K562 (cell line): ENCODE results near the gene HCN1. TPM values are rescaled to one million over a fixed set of nuclear protein-coding genes. Genes with fewer than 3 reads are reported as not detected.

ENCODE experiments used
- ATAC-seq: fragments of 200-7000 bp; cut with Tn5 transposase; 3 replicates; pipeline ENCODE4 v1.9.1; 2020; ENCODE audit warnings: moderate library complexity
- BruUV-seq: library from RNA; stranded (reverse); fragments of 400-500 nt; replicated peaks from 2 replicates; lab custom pipeline; 2021; lab: Mats Ljungman, UMichigan
- CTCF ChIA-PET: fragments of 300-600 bp; formaldehyde crosslinking; extraction: SDS; loops from one replicate; lab custom pipeline; 2021; ENCODE audit warnings: low intra/inter-chr PET ratio; lab: Yijun Ruan, JAX
- POLR2A ChIA-PET: fragments of 300-600, 350-650 bp; sonication (Branson Sonifier 250); formaldehyde crosslinking; extraction: SDS; loops from one replicate; lab custom pipeline; 2021; ENCODE audit warnings: antibody characterized with exemption, inconsistent platforms; lab: Yijun Ruan, JAX
- DNase-seq, 4 experiments: peaks; one replicate each; pipeline versions ENCODE4 v3.0.0 to v3.0.0-alpha.2; 2011 to 2018; ENCODE audit warnings: low spot score in 3 of 4, mixed read lengths in 3 of 4; ENCODE audit errors: extremely low read depth in 1 of 4
- FAIRE-seq: peaks from 2 replicates; lab custom pipeline; 2011; peaks lifted over from hg19 to GRCh38; lab: Jason Lieb, UNC
- H2AFZ ChIP-seq: 2 replicates; pipeline ENCODE4 v1.6.0; 2011; ENCODE audit warnings: low read depth, low read length, control low read depth, inconsistent platforms
- H3K27ac ChIP-seq: fragments of 200-600 bp; 3 replicates; pipeline ENCODE4 v1.8.0; 2011; ENCODE audit warnings: low read depth, mild to moderate bottlenecking, control low read depth, inconsistent platforms, low read length, moderate library complexity, mixed read lengths; ENCODE audit errors: extremely low read depth
- H3K27me3 ChIP-seq, 2 experiments: fragments of 300-600 bp in 1 of 2; 2 replicates in 1 of 2; 3 replicates in 1 of 2; pipeline versions ENCODE4 v1.6.0 to v1.8.0; 2011; ENCODE audit warnings: inconsistent platforms in 2 of 2, low read length in 2 of 2, mild to moderate bottlenecking in 1 of 2, mixed read lengths in 1 of 2, moderate library complexity in 1 of 2; ENCODE audit not compliant: control insufficient read depth in 2 of 2, insufficient read depth in 2 of 2
- H3K36me3 ChIP-seq: fragments of 300-600 bp; 3 replicates; pipeline ENCODE4 v1.8.0; 2011; ENCODE audit warnings: mild to moderate bottlenecking, low read length, inconsistent platforms; ENCODE audit not compliant: control insufficient read depth, insufficient read depth
- H3K4me1 ChIP-seq, 2 experiments: fragments of 200-600 bp in 1 of 2; replicated peaks in 1 of 2; 2 replicates in 1 of 2; 3 replicates in 1 of 2; pipeline versions ENCODE4 v1.5.1 to v1.8.0; 2011; ENCODE audit warnings: inconsistent platforms in 2 of 2, low read length in 2 of 2, mild to moderate bottlenecking in 1 of 2, mixed read lengths in 1 of 2, moderate library complexity in 1 of 2; ENCODE audit not compliant: control insufficient read depth in 2 of 2, insufficient read depth in 2 of 2
- H3K4me2 ChIP-seq: 2 replicates; pipeline ENCODE4 v1.6.1; 2011; ENCODE audit warnings: low read length, control low read depth, inconsistent platforms, mixed read lengths; ENCODE audit not compliant: insufficient read depth
- H3K4me3 ChIP-seq: fragments of 200-600 bp; sonication (generic), shearing (Covaris generic); 2 replicates; pipeline ENCODE4 v1.5.1; 2016; ENCODE audit warnings: control low read depth, inconsistent platforms
- H3K79me2 ChIP-seq: fragments of 200-600 bp; 3 replicates; pipeline ENCODE4 v1.8.0; 2011; ENCODE audit warnings: low read length, inconsistent platforms; ENCODE audit not compliant: control insufficient read depth, insufficient read depth
- H3K9ac ChIP-seq, 2 experiments: 2 replicates each; pipeline versions ENCODE4 v1.6.0 to v1.6.1; 2011; ENCODE audit warnings: low read depth in 2 of 2, low read length in 2 of 2, control low read depth in 1 of 2, inconsistent platforms in 1 of 2, mild to moderate bottlenecking in 1 of 2, mixed read lengths in 1 of 2; ENCODE audit not compliant: insufficient read depth in 1 of 2
- H3K9me1 ChIP-seq: one replicate; pipeline ENCODE4 v1.6.0; 2011; ENCODE audit warnings: inconsistent platforms, mild to moderate bottlenecking, low read length, moderate library complexity; ENCODE audit not compliant: control insufficient read depth, insufficient read depth
- H3K9me3 ChIP-seq: replicated peaks from 2 replicates; pipeline ENCODE4 v1.5.1; 2011; ENCODE audit warnings: low read depth, low read length, inconsistent platforms; ENCODE audit not compliant: control insufficient read depth, insufficient read depth
- H4K20me1 ChIP-seq: replicated peaks from 2 replicates; pipeline ENCODE4 v1.6.1; 2011; ENCODE audit warnings: low read length, inconsistent platforms, mixed read lengths; ENCODE audit not compliant: control insufficient read depth, insufficient read depth
- ETS2 ChIP-seq: IDR thresholded peaks from 2 replicates; pipeline ENCODE4 v1.6.1; 2016; ENCODE audit warnings: borderline replicate concordance, missing genetic modification characterization, mild to moderate bottlenecking, moderate library complexity, missing compliant biosample characterization; ENCODE audit not compliant: poor library complexity, severe bottlenecking
- FOXK1 ChIP-seq: sonication (generic); formaldehyde crosslinking; IDR thresholded peaks from 2 replicates; pipeline ENCODE4 v1.8.0; 2022; ENCODE audit warnings: missing genetic modification reagents, mild to moderate bottlenecking, borderline replicate concordance
- HNRNPH1 ChIP-seq: fragments of 200-400 bp; formaldehyde crosslinking; optimal IDR thresholded peaks from 2 replicates; pipeline ENCODE3; 2017; ENCODE audit warnings: low read depth, mild to moderate bottlenecking, low read length, moderate library complexity
- SRSF3 ChIP-seq: fragments of 200-400 bp; formaldehyde crosslinking; IDR thresholded peaks from 2 replicates; pipeline ENCODE4 v1.6.1; 2016; ENCODE audit warnings: mild to moderate bottlenecking, low read length, moderate library complexity; ENCODE audit not compliant: insufficient read depth
- TAF9B ChIP-seq: fragments of 450-650 bp; IDR thresholded peaks from 2 replicates; pipeline ENCODE4 v1.6.1; 2018; ENCODE audit warnings: mild to moderate bottlenecking; ENCODE audit not compliant: partially characterized antibody
- TRIM24 ChIP-seq, 2 experiments: fragments of 450-650 bp; IDR thresholded peaks; 2 replicates each; pipeline ENCODE4 v1.6.1; 2016
- U2AF2 ChIP-seq: fragments of 200-400 bp; formaldehyde crosslinking; optimal IDR thresholded peaks from 2 replicates; pipeline ENCODE3; 2017; ENCODE audit warnings: low read depth, mild to moderate bottlenecking, low read length
- ZBTB11 ChIP-seq, 3 experiments: fragments of 200-800 bp in 1 of 3; fragments of 250-450 bp in 1 of 3; fragments of 450-650 bp in 1 of 3; sonication (Bioruptor Pico) in 1 of 3; sonication (Bioruptor generic) in 1 of 3; formaldehyde crosslinking in 1 of 3; IDR thresholded peaks; 2 replicates each; pipeline versions ENCODE4 v1.6.1 to v1.8.0; 2016 to 2022; ENCODE audit warnings: mild to moderate bottlenecking in 2 of 3, missing genetic modification characterization in 2 of 3, missing compliant biosample characterization in 1 of 3, moderate library complexity in 1 of 3
- ZNF354B ChIP-seq: fragments of 250-450 bp; sonication (Bioruptor Pico); IDR thresholded peaks from 2 replicates; pipeline ENCODE4 v1.4.0; 2020
- ZNF398 ChIP-seq: fragments of 250-450 bp; sonication (Bioruptor Pico); IDR thresholded peaks from 2 replicates; pipeline ENCODE4 v1.8.0; 2021; ENCODE audit warnings: moderate library complexity, mild to moderate bottlenecking, inconsistent platforms
- ZNF431 ChIP-seq: sonication (generic); formaldehyde crosslinking; IDR thresholded peaks from 2 replicates; pipeline ENCODE4 v1.8.0; 2022; ENCODE audit warnings: mild to moderate bottlenecking, missing genetic modification reagents
- ZNF586 ChIP-seq: fragments of 450-650 bp; formaldehyde crosslinking; conservative IDR thresholded peaks from 2 replicates; pipeline ENCODE4 v1.4.0; 2020; ENCODE audit warnings: mild to moderate bottlenecking, moderate library complexity
- ZNF740 ChIP-seq, 3 experiments: fragments of 200-800 bp in 1 of 3; sonication (Bioruptor generic) in 1 of 3; sonication (generic) in 1 of 3; formaldehyde crosslinking in 1 of 3; IDR thresholded peaks; 2 replicates each; pipeline versions ENCODE4 v1.6.1 to v1.8.0; 2016 to 2022; ENCODE audit warnings: mild to moderate bottlenecking in 2 of 3, missing compliant biosample characterization in 2 of 3, missing genetic modification characterization in 2 of 3, missing genetic modification reagents in 1 of 3
- WGBS: fragments of 100-300 bp; shearing (Covaris generic); methylation state at CpG from one replicate; pipeline ENCODE4 v1.1.6; 2016; ENCODE audit warnings: low coverage, mixed read lengths; ENCODE audit not compliant: insufficient coverage; ENCODE audit errors: missing lambda C conversion rate; 5-methylcytosine and 5-hydroxymethylcytosine counted together
- in situ Hi-C: fragments of 300-500 bp; cut with MboI; formaldehyde crosslinking; loops from 4 replicates; pipeline ENCODE4 v1.15.0; 2018; ENCODE audit warnings: inconsistent platforms, mixed read lengths
- intact Hi-C: fragments of 100-400 bp; cut with micrococcal nuclease; formaldehyde crosslinking; loops from 2 replicates; pipeline ENCODE4 v1.14.2; 2022
- polyA plus RNA-seq, 8 experiments: library from polyadenylated mRNA; depleted of rRNA in 4 of 8; stranded (reverse) in 5 of 8; unstranded in 3 of 8; fragments of >200 nt; fragmentation: Nextera tagmentation in 2 of 8; fragmentation: Illumina TruSeq in 1 of 8; extraction: Ambion mirVana in 2 of 8; extraction: Trizol in 1 of 8; gene quantifications; 2 replicates each; pipeline versions ENCODE4 v1.2.1 to v1.2.3, GENCODE V29; 2011 to 2014; ENCODE audit warnings: inconsistent platforms in 1 of 8, missing spikeins in 1 of 8
- total RNA-seq, 7 experiments: library from RNA; depleted of rRNA in 6 of 7; stranded (reverse); fragments of >200 nt in 6 of 7; fragmentation: Illumina TruSeq in 2 of 7; extraction: Trizol in 2 of 7; gene quantifications; 2 replicates each; pipeline versions ENCODE4 v1.2.1 to v1.2.3, GENCODE V29; 2011 to 2021; ENCODE audit warnings: low replicate concordance in 1 of 7
- TF ChIP-seq, protein P1 (sequence below): fragments of 250-450 bp; sonication (Bioruptor Pico); IDR thresholded peaks from 2 replicates; pipeline ENCODE4 v1.8.0; 2022; ENCODE audit warnings: inconsistent platforms

Gene HCN1
- total and polyA plus RNA-seq, 9 of the 15 experiments (the other 6 are each of a cell fraction or from before 2014, with no cell fraction given), result not detected

- H3K9me3 ChIP-seq, result no peaks in the 10 kb centered on the region; the same call in 1 of the 2 replicates
- DNase-seq (no peak), ATAC-seq (no peak), FAIRE-seq (no peak)
- CTCF ChIA-PET, result no interaction called here
- H2AFZ ChIP-seq, result no peak overlapping the region
- no peak overlapping the region for H3K4me3 ChIP-seq
- intact Hi-C loops, result no loop called here
- no peaks in the 10 kb centered on the region for H3K9me1 ChIP-seq
- BruUV-seq, result no TSS peak
- H3K79me2 ChIP-seq, result no peaks in the 10 kb centered on the region
- H3K4me2 ChIP-seq, result no peak overlapping the region
- in situ Hi-C loops, result no loop called here
- no peak overlapping the region for H3K27ac ChIP-seq
- no peaks in the 10 kb centered on the region for H3K36me3 ChIP-seq
- H3K27me3 ChIP-seq, result no peaks in the 10 kb centered on the region
- no peaks in the 10 kb centered on the region for H4K20me1 ChIP-seq
- POLR2A ChIA-PET, result interaction anchor here (0.6 kb wide), 1 partner anchor 230 kb away, joined by 3 read pairs; no protein-coding TSS in a partner anchor
- no peak overlapping the region for H3K9ac ChIP-seq
- WGBS, result 0% methylated on average over 1 of the region's 1 CpG
- H3K4me1 ChIP-seq, result no peaks in the 10 kb centered on the region
- TF ChIP-seq ETS2, result no peak
- TF ChIP-seq SRSF3, result no peak
- no peak for TF ChIP-seq ZBTB11 (CRISPR knock-in tag; IDR thresholded peaks at IDR 0.05)
- TF ChIP-seq TRIM24 (IDR thresholded peaks at IDR 0.05), result no peak
- no peak for TF ChIP-seq HNRNPH1
- TF ChIP-seq U2AF2, result no peak
- no peak for TF ChIP-seq ZNF431 (CRISPR knock-in tag)
- no peak for TF ChIP-seq ZNF354B
- no peak for TF ChIP-seq ZNF398 (CRISPR knock-in tag)
- TF ChIP-seq ZNF740 (CRISPR knock-in tag; IDR thresholded peaks at IDR 0.05), result no peak
- TF ChIP-seq ZNF740 (tag; IDR thresholded peaks at IDR 0.05), result no peak
- no peak for TF ChIP-seq ZNF586
- no peak for TF ChIP-seq FOXK1 (CRISPR knock-in tag)
- TF ChIP-seq TAF9B, result no peak
- TF ChIP-seq, protein P1, sequence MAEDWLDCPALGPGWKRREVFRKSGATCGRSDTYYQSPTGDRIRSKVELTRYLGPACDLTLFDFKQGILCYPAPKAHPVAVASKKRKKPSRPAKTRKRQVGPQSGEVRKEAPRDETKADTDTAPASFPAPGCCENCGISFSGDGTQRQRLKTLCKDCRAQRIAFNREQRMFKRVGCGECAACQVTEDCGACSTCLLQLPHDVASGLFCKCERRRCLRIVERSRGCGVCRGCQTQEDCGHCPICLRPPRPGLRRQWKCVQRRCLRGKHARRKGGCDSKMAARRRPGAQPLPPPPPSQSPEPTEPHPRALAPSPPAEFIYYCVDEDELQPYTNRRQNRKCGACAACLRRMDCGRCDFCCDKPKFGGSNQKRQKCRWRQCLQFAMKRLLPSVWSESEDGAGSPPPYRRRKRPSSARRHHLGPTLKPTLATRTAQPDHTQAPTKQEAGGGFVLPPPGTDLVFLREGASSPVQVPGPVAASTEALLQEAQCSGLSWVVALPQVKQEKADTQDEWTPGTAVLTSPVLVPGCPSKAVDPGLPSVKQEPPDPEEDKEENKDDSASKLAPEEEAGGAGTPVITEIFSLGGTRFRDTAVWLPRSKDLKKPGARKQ (CRISPR knock-in tag), result no peak
Observed at GRCh38 chr5:45648744-45649143, 47.4 kb downstream of the HCN1 start.
